HCT116 (cell line): ENCODE measurements around the gene KSR1. TPM values are rescaled to one million over a fixed set of nuclear protein-coding genes. Genes with fewer than 3 reads are reported as not detected.

Source experiments
- ATAC-seq: fragments of 200-7000 bp; cut with Tn5 transposase; 2 replicates; pipeline ENCODE4 v1.9.1; 2020; ENCODE audit warnings: mild to moderate bottlenecking, moderate library complexity
- BruUV-seq: library from RNA; stranded (reverse); fragments of 400-500 nt; replicated peaks from 2 replicates; lab custom pipeline; 2021; lab: Mats Ljungman, UMichigan
- CTCF ChIA-PET: fragments of 300-600 bp; sonication (Branson Sonifier 250); formaldehyde crosslinking; loops from one replicate; lab custom pipeline; 2021; ENCODE audit warnings: antibody characterized with exemption; lab: Charles Lee
- POLR2A ChIA-PET: fragments of 300-600, 350-600 bp; sonication (Branson Sonifier 250); formaldehyde crosslinking; loops from one replicate; lab custom pipeline; 2021; ENCODE audit warnings: antibody characterized with exemption; lab: Charles Lee
- RAD21 ChIA-PET, 2 experiments: fragments of 300-600 bp; sonication (Branson Sonifier 250); formaldehyde crosslinking; loops; one replicate each; lab custom pipeline; 2023; ENCODE audit warnings: low total read pairs in 2 of 2; ENCODE audit not compliant: uncharacterized antibody in 2 of 2, unreplicated experiment in 2 of 2, low non-redundant PET in 1 of 2; lab: Charles Lee
- DNase-seq: peaks from one replicate; pipeline ENCODE4 v3.0.0-alpha.2; 2010; ENCODE audit warnings: low read depth, low spot score
- H2AFZ ChIP-seq: fragments of 200-600 bp; shearing (Covaris generic), sonication (generic); 2 replicates; pipeline ENCODE4 v1.6.1; 2017; ENCODE audit warnings: low read depth, mixed run types, mixed read lengths, antibody characterized with exemption, low read length; ENCODE audit not compliant: poor library complexity, severe bottlenecking
- H3K27ac ChIP-seq: 2 replicates; pipeline ENCODE4 v1.5.1; 2012; ENCODE audit warnings: low read depth, low read length
- H3K27me3 ChIP-seq: fragments of 200-600 bp; sonication (generic); 2 replicates; pipeline ENCODE4 v1.6.1; 2016; ENCODE audit warnings: mixed run types, low read length, mixed read lengths; ENCODE audit not compliant: insufficient read depth
- H3K36me3 ChIP-seq, 2 experiments: fragments of 200-500 bp in 1 of 2; fragments of 200-600 bp in 1 of 2; sonication (Bioruptor generic) in 1 of 2; sonication (generic) in 1 of 2; 2 replicates each; pipeline versions ENCODE4 v1.5.1 to v1.6.1; 2014 to 2016; ENCODE audit warnings: low read length in 2 of 2, inconsistent platforms in 1 of 2, mixed read lengths in 1 of 2, mixed run types in 1 of 2; ENCODE audit not compliant: insufficient read depth in 2 of 2, control insufficient read depth in 1 of 2
- H3K4me1 ChIP-seq, 2 experiments: fragments of 200-600 bp in 1 of 2; sonication (generic) in 1 of 2; 2 replicates each; pipeline versions ENCODE4 v1.5.1 to v1.6.1; 2012 to 2017; ENCODE audit warnings: low read length in 2 of 2, inconsistent platforms in 1 of 2, mild to moderate bottlenecking in 1 of 2, mixed read lengths in 1 of 2, mixed run types in 1 of 2, moderate library complexity in 1 of 2; ENCODE audit not compliant: insufficient read depth in 2 of 2, control insufficient read depth in 1 of 2
- H3K4me2 ChIP-seq: fragments of 200-600 bp; sonication (generic); 2 replicates; pipeline ENCODE4 v1.6.1; 2017; ENCODE audit warnings: mixed run types, low read length, mixed read lengths
- H3K4me3 ChIP-seq, 2 experiments: fragments of 200-600 bp in 1 of 2; sonication (generic) in 1 of 2; replicated peaks in 1 of 2; 2 replicates each; pipeline ENCODE4 v1.5.1; 2011 to 2016; ENCODE audit warnings: low read length in 2 of 2, control low read depth in 1 of 2, low read depth in 1 of 2, mild to moderate bottlenecking in 1 of 2, mixed read lengths in 1 of 2, mixed run types in 1 of 2
- H3K79me2 ChIP-seq: fragments of 200-600 bp; sonication (generic); 2 replicates; pipeline ENCODE4 v1.6.1; 2017; ENCODE audit warnings: mild to moderate bottlenecking, mixed run types, low read length, moderate library complexity, mixed read lengths; ENCODE audit not compliant: insufficient read depth
- H3K9ac ChIP-seq: fragments of 200-600 bp; sonication (generic); 2 replicates; pipeline ENCODE4 v1.6.1; 2016; ENCODE audit warnings: low read length, mixed read lengths
- H3K9me2 ChIP-seq: fragments of 200-600 bp; sonication (generic), shearing (Covaris generic); 2 replicates; pipeline ENCODE4 v1.6.1; 2017; ENCODE audit warnings: mixed run types, mild to moderate bottlenecking, moderate library complexity; ENCODE audit not compliant: insufficient read depth
- H3K9me3 ChIP-seq, 2 experiments: fragments of 200-500 bp in 1 of 2; fragments of 200-600 bp in 1 of 2; sonication (Bioruptor generic) in 1 of 2; sonication (generic) in 1 of 2; 2 replicates each; pipeline ENCODE4 v1.6.1; 2014 to 2017; ENCODE audit warnings: low read length in 2 of 2, mixed read lengths in 2 of 2, inconsistent platforms in 1 of 2, low read depth in 1 of 2, mild to moderate bottlenecking in 1 of 2, mixed run types in 1 of 2, moderate library complexity in 1 of 2; ENCODE audit not compliant: control insufficient read depth in 1 of 2, insufficient read depth in 1 of 2
- H4K20me1 ChIP-seq: fragments of 200-600 bp; sonication (generic), shearing (Covaris generic); 2 replicates; pipeline ENCODE4 v1.6.1; 2017; ENCODE audit warnings: mixed run types, mild to moderate bottlenecking, moderate library complexity; ENCODE audit not compliant: insufficient read depth
- CBX3 ChIP-seq: IDR thresholded peaks from 2 replicates; pipeline ENCODE4 v1.6.1; 2012; ENCODE audit warnings: low read depth
- CEBPB ChIP-seq: IDR thresholded peaks from 2 replicates; pipeline ENCODE4 v1.6.1; 2012; ENCODE audit warnings: low read depth
- ELF1 ChIP-seq: IDR thresholded peaks from 2 replicates; pipeline ENCODE4 v1.6.1; 2012; ENCODE audit warnings: low read depth, borderline replicate concordance
- EZH2phosphoT487 ChIP-seq: fragments of 200-600 bp; IDR thresholded peaks from 2 replicates; pipeline ENCODE4 v1.6.1; 2018; ENCODE audit warnings: antibody characterized with exemption, borderline replicate concordance
- FOSL1 ChIP-seq: IDR thresholded peaks from 2 replicates; pipeline ENCODE4 v1.6.1; 2012; ENCODE audit warnings: low read depth
- RAD21 ChIP-seq: IDR thresholded peaks from 2 replicates; pipeline ENCODE4 v1.6.1; 2012; ENCODE audit warnings: low read depth, mild to moderate bottlenecking
- SP1 ChIP-seq: IDR thresholded peaks from 2 replicates; pipeline ENCODE4 v1.6.1; 2012; ENCODE audit warnings: low read depth
- SRF ChIP-seq: IDR thresholded peaks from 2 replicates; pipeline ENCODE4 v1.6.1; 2012; ENCODE audit warnings: low read depth
- ZFX ChIP-seq: fragments of 450-650 bp; IDR thresholded peaks from 2 replicates; pipeline ENCODE4 v1.6.1; 2017
- intact Hi-C: fragments of 100-400 bp; cut with micrococcal nuclease; formaldehyde crosslinking; loops from 2 replicates; pipeline ENCODE4 v1.10.0; 2022
- total RNA-seq: library from RNA; stranded (reverse); gene quantifications from one replicate; pipeline ENCODE4 v1.2.1, GENCODE V29; 2021; ENCODE audit not compliant: unreplicated experiment
- TF ChIP-seq, protein P1 (sequence below): IDR thresholded peaks from 2 replicates; pipeline ENCODE4 v1.6.1; 2011; ENCODE audit warnings: mild to moderate bottlenecking, low read length, moderate library complexity; ENCODE audit not compliant: insufficient replicate concordance; ENCODE audit errors: extremely low read depth
- TF ChIP-seq, protein P2 (sequence below): IDR thresholded peaks from 2 replicates; pipeline ENCODE4 v1.6.1; 2012; ENCODE audit warnings: low read depth

Gene KSR1
- total RNA-seq, 1 experiment from 2014 or later, result 16.5 TPM

DNA sequence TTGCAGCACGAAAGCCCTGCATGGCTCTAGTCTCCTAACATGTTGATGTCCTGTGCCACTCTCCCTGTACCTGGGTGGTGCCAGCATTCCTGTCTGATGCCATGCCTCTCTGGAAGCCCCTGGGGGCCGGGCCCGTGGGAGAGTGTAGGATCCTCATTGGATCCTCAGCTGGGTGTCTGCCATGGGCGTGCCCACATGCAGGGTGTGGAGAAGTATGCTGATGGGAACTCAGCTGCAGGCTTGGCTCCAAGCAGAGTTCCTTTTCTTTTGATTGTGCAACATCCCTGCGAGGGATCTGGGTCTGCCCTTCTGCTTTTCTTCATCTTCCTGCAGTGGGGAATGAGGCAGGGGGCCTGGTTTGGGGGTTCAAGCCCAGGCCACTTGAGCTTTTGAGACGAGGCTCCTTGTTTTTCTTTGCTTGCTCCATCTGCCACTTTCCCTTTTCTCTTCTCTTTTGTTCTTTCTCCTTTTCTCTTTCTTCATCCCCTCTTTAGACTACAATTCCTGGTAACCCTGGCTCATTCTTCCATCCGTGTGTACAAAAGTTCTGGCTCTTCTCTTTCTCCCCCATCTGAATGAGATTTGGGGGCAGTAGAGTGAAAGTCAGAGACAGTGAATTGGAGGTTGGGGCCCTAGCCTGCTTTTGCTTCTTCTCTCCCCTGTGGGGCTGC is 32.9 kb downstream of the KSR1 start:
- no peak overlapping the region for H3K27ac ChIP-seq
- H3K9me2 ChIP-seq, result no peaks in the 10 kb centered on the region
- no peak overlapping the region for H2AFZ ChIP-seq
- H3K4me3 ChIP-seq, result no peak overlapping the region
- no peaks in the 10 kb centered on the region for H3K36me3 ChIP-seq
- TF ChIP-seq CEBPB (peak; percentile 70), ELF1 (no peak)
- no peaks in the 10 kb centered on the region for H3K79me2 ChIP-seq
- no peak overlapping the region for H3K9ac ChIP-seq
- CTCF ChIA-PET, result no interaction called here
- BruUV-seq, result no TSS peak
- no peak overlapping the region for H3K4me2 ChIP-seq
- RAD21 ChIA-PET, result no interaction called here
- intact Hi-C loops, result no loop called here
- no peaks in the 10 kb centered on the region for H4K20me1 ChIP-seq
- DNase-seq (no peak), ATAC-seq (peak; percentile 67; the same call in 1 of the 2 replicates)
- H3K4me1 ChIP-seq, result peaks cover 19 to 45% of the 10 kb centered on the region in 2 experiments
- POLR2A ChIA-PET, result no interaction called here
- no peaks in the 10 kb centered on the region for H3K9me3 ChIP-seq
- H3K27me3 ChIP-seq, result no peaks in the 10 kb centered on the region

DNA sequence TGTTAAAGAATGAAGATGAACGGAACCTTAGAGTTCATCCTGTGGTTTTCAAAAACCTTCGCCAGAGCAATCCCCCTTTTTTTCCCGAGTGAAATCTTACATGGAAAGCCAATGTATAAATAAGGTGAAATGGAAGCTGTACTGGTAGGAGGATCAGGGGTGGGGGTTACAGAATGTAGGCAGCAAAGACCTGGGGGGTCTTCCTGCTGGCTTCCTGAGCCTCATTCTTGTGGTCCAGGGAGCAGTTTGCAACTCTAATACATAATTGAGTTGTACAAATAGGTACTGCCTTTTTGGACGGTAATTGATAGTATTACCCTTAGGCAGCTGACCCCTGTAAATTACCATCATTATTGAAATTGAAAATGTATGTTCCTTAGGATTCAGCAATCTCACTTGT is 34.1 kb downstream of the KSR1 start:
- POLR2A ChIA-PET, result interaction anchor here (1.0 kb wide), 1 partner anchor 17 kb away, joined by 3 read pairs; no protein-coding TSS in a partner anchor
- Histone ChIP-seq H3K9me2 (no peaks in the 10 kb centered on the region), H3K4me2 (no peak overlapping the region), H3K36me3 (no peaks in the 10 kb centered on the region), H3K27ac (no peak overlapping the region), H4K20me1 (no peaks in the 10 kb centered on the region), H2AFZ (no peak overlapping the region), H3K4me3 (no peak overlapping the region), H3K9me3 (no peaks in the 10 kb centered on the region), H3K79me2 (no peaks in the 10 kb centered on the region), H3K27me3 (no peaks in the 10 kb centered on the region), H3K4me1 (peaks cover 26 to 51% of the 10 kb centered on the region in 2 experiments), H3K9ac (no peak overlapping the region)
- RAD21 ChIA-PET, result no interaction called here
- DNase-seq, result no peak
- CTCF ChIA-PET, result interaction anchor here (1.1 kb wide), 1 partner anchor 110 kb away, joined by 3 read pairs; no protein-coding TSS in a partner anchor
- intact Hi-C loops, result loop anchor here (5.0 kb wide), 1 partner anchor 62 kb away; no protein-coding TSS in a partner anchor
- no peak for ATAC-seq
- no TSS peak for BruUV-seq
- TF ChIP-seq ELF1 (no peak), CBX3 (no peak), SRF (no peak), FOSL1 (no peak), SP1 (no peak), RAD21 (no peak), EZH2phosphoT487 (no peak), ZFX (no peak), CEBPB (no peak)
- TF ChIP-seq, protein P1, sequence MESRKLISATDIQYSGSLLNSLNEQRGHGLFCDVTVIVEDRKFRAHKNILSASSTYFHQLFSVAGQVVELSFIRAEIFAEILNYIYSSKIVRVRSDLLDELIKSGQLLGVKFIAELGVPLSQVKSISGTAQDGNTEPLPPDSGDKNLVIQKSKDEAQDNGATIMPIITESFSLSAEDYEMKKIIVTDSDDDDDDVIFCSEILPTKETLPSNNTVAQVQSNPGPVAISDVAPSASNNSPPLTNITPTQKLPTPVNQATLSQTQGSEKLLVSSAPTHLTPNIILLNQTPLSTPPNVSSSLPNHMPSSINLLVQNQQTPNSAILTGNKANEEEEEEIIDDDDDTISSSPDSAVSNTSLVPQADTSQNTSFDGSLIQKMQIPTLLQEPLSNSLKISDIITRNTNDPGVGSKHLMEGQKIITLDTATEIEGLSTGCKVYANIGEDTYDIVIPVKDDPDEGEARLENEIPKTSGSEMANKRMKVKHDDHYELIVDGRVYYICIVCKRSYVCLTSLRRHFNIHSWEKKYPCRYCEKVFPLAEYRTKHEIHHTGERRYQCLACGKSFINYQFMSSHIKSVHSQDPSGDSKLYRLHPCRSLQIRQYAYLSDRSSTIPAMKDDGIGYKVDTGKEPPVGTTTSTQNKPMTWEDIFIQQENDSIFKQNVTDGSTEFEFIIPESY, result no peak
- TF ChIP-seq, protein P2, sequence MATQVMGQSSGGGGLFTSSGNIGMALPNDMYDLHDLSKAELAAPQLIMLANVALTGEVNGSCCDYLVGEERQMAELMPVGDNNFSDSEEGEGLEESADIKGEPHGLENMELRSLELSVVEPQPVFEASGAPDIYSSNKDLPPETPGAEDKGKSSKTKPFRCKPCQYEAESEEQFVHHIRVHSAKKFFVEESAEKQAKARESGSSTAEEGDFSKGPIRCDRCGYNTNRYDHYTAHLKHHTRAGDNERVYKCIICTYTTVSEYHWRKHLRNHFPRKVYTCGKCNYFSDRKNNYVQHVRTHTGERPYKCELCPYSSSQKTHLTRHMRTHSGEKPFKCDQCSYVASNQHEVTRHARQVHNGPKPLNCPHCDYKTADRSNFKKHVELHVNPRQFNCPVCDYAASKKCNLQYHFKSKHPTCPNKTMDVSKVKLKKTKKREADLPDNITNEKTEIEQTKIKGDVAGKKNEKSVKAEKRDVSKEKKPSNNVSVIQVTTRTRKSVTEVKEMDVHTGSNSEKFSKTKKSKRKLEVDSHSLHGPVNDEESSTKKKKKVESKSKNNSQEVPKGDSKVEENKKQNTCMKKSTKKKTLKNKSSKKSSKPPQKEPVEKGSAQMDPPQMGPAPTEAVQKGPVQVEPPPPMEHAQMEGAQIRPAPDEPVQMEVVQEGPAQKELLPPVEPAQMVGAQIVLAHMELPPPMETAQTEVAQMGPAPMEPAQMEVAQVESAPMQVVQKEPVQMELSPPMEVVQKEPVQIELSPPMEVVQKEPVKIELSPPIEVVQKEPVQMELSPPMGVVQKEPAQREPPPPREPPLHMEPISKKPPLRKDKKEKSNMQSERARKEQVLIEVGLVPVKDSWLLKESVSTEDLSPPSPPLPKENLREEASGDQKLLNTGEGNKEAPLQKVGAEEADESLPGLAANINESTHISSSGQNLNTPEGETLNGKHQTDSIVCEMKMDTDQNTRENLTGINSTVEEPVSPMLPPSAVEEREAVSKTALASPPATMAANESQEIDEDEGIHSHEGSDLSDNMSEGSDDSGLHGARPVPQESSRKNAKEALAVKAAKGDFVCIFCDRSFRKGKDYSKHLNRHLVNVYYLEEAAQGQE, result no peak
